Esophagus squamous epithelium (tissue), 4 donors: ENCODE measurements around the gene PRSS3.
"Not testable (repeated sequence)": the region's sequence is repeated elsewhere in the genome, so short reads cannot be mapped to it uniquely, and the experiment has no call there.

Experiments used
- POLR2A ChIP-seq, 4 donors: fragments of 450-650 bp; IDR thresholded peaks; one replicate each; pipeline ENCODE4 v1.6.1; 2017; ENCODE audit warnings: antibody characterized with exemption in 4 of 4, mild to moderate bottlenecking in 4 of 4, moderate library complexity in 3 of 4
- TF ChIP-seq, protein P1 (sequence below), 6 experiments: fragments of 450-650 bp in 4 of 6; fragments of 200-600 bp in 2 of 6; sonication (generic) in 2 of 6; IDR thresholded peaks; one replicate each; pipeline ENCODE4 v1.5.1; 2016 to 2019; ENCODE audit warnings: antibody characterized with exemption in 6 of 6, mild to moderate bottlenecking in 4 of 6, moderate library complexity in 4 of 6

GRCh38 chr9:33789429-33789828 is 5.9 kb upstream of the PRSS3 start:
- TF ChIP-seq, protein P1, sequence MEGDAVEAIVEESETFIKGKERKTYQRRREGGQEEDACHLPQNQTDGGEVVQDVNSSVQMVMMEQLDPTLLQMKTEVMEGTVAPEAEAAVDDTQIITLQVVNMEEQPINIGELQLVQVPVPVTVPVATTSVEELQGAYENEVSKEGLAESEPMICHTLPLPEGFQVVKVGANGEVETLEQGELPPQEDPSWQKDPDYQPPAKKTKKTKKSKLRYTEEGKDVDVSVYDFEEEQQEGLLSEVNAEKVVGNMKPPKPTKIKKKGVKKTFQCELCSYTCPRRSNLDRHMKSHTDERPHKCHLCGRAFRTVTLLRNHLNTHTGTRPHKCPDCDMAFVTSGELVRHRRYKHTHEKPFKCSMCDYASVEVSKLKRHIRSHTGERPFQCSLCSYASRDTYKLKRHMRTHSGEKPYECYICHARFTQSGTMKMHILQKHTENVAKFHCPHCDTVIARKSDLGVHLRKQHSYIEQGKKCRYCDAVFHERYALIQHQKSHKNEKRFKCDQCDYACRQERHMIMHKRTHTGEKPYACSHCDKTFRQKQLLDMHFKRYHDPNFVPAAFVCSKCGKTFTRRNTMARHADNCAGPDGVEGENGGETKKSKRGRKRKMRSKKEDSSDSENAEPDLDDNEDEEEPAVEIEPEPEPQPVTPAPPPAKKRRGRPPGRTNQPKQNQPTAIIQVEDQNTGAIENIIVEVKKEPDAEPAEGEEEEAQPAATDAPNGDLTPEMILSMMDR (IDR thresholded peaks at IDR 0.05), result not testable (repeated sequence)
- not testable (repeated sequence) for TF ChIP-seq POLR2A (IDR thresholded peaks at IDR 0.05)
